ENCODE results near the gene ALOXE3. TPM values are rescaled to one million over a fixed set of nuclear protein-coding genes. Genes with fewer than 3 reads are reported as not detected.
A peak's percentile ranks its signal among the peaks of the same experiment; 100 is the strongest.

ALOXE3 gene
- total and polyA plus RNA-seq, 2 experiments from 2014 or later, result 0.10 TPM; not detected in 1

DNA sequence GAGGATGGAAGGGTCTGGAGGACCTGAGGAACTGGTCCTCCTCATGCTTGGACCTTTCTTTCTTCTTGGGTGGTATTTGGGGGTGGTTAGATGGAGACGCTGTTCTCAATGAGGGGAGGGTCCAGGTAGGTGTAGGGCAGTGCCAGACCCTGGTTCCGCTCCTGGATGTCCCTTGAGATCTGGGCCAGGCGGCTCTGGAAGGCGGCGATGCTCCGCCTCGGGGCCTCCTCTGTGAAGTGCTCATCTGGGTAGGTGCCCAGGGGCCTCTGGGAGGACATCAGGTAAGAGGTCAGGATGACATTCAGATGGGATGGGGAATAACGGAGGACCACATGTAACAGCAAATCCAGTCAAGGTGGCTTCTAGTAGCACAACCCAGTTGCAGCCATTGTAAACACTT lies 21.8 kb downstream of the ALOXE3 start:
- no peak for TF ChIP-seq CTCF (IDR thresholded peaks at IDR 0.05; ENCODE audit: low read depth, low read length)
- Histone ChIP-seq H3K4me1 (ENCODE audit: low read depth) (no peaks in the 10 kb centered on the region), H3K36me3 (no peaks in the 10 kb centered on the region), H3K27me3 (peaks cover 14% of the 10 kb centered on the region), H3K4me3 (no peak overlapping the region), H3K27ac (no peak overlapping the region), H3K9me3 (ENCODE audit: low read depth) (no peaks in the 10 kb centered on the region)
- no peak for DNase-seq (ENCODE audit: low read depth in 1 of 2, low spot score in 1 of 2)

- TF ChIP-seq CTCF (IDR thresholded peaks at IDR 0.05; ENCODE audit: low read depth, low read length), result no peak
- Histone ChIP-seq H3K4me3 (no peak overlapping the region), H3K9me3 (ENCODE audit: low read depth) (no peaks in the 10 kb centered on the region), H3K27me3 (peaks cover 21% of the 10 kb centered on the region), H3K4me1 (ENCODE audit: low read depth) (no peaks in the 10 kb centered on the region), H3K27ac (no peak overlapping the region), H3K36me3 (no peaks in the 10 kb centered on the region)
- no peak for DNase-seq (ENCODE audit: low read depth in 1 of 2, low spot score in 1 of 2)
These were observed 23.0 kb downstream of the ALOXE3 start for GRCh38 chr17:8095361-8095760.

- Histone ChIP-seq H3K27ac (no peak overlapping the region), H3K9me3 (ENCODE audit: low read depth) (no peaks in the 10 kb centered on the region), H3K36me3 (no peaks in the 10 kb centered on the region), H3K27me3 (peaks cover 36% of the 10 kb centered on the region), H3K4me3 (no peak overlapping the region), H3K4me1 (ENCODE audit: low read depth) (no peaks in the 10 kb centered on the region)
- peak in 1 of 2 donors; percentile 9 for DNase-seq (ENCODE audit: low read depth in 1 of 2, low spot score in 1 of 2)
- no peak for TF ChIP-seq CTCF (IDR thresholded peaks at IDR 0.05; ENCODE audit: low read depth, low read length)
These were observed 27.2 kb downstream of the ALOXE3 start for GRCh38 chr17:8091033-8091687.

GRCh38 chr17:8089728-8090127 lies 28.6 kb downstream of the ALOXE3 start:
- no peak for TF ChIP-seq CTCF (IDR thresholded peaks at IDR 0.05; ENCODE audit: low read depth, low read length)
- DNase-seq (ENCODE audit: low read depth in 1 of 2, low spot score in 1 of 2), result no peak

DNA sequence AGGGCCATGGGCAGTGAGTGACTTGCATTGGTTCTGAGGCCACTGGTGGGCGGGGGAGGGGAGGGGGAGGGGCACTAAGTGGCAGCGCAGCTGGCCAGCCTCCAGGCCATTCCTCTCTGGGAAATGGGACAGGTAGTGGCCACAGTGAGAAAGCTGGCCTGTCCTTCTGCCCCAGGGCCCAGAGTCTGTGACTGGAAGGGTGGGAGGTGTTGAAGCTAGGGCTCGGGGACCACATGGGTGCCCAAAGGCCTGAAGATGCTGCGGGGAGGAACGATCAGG lies 30.4 kb downstream of the ALOXE3 start:
- Histone ChIP-seq H3K4me3 (no peak overlapping the region), H3K27me3 (peaks cover 59% of the 10 kb centered on the region), H3K9me3 (ENCODE audit: low read depth) (no peaks in the 10 kb centered on the region), H3K4me1 (ENCODE audit: low read depth) (no peaks in the 10 kb centered on the region), H3K36me3 (no peaks in the 10 kb centered on the region), H3K27ac (no peak overlapping the region)
- no peak for DNase-seq (ENCODE audit: low read depth in 1 of 2, low spot score in 1 of 2)
- no peak for TF ChIP-seq CTCF (IDR thresholded peaks at IDR 0.05; ENCODE audit: low read depth, low read length)

More at GRCh38 chr17:8089728-8090127, 28.6 kb downstream of the ALOXE3 start:
- Histone ChIP-seq H3K36me3 (no peaks in the 10 kb centered on the region), H3K27me3 (peaks cover 42% of the 10 kb centered on the region), H3K4me1 (ENCODE audit: low read depth) (no peaks in the 10 kb centered on the region), H3K9me3 (ENCODE audit: low read depth) (no peaks in the 10 kb centered on the region), H3K4me3 (no peak overlapping the region), H3K27ac (no peak overlapping the region)

All from cardiac muscle cell (in vitro differentiated cells and primary cell).